GM20000 (cell line): ENCODE results near the gene NCF2.

Experiments used
- DNase-seq: peaks from one replicate; pipeline ENCODE4 v3.0.0; 2012; ENCODE audit warnings: low spot score
- CTCF ChIP-seq: IDR thresholded peaks from 2 replicates; pipeline ENCODE4 v1.5.1; 2012; ENCODE audit warnings: mild to moderate bottlenecking, control low read depth; ENCODE audit errors: extremely low read depth, missing control alignments

NCF2 gene

DNA sequence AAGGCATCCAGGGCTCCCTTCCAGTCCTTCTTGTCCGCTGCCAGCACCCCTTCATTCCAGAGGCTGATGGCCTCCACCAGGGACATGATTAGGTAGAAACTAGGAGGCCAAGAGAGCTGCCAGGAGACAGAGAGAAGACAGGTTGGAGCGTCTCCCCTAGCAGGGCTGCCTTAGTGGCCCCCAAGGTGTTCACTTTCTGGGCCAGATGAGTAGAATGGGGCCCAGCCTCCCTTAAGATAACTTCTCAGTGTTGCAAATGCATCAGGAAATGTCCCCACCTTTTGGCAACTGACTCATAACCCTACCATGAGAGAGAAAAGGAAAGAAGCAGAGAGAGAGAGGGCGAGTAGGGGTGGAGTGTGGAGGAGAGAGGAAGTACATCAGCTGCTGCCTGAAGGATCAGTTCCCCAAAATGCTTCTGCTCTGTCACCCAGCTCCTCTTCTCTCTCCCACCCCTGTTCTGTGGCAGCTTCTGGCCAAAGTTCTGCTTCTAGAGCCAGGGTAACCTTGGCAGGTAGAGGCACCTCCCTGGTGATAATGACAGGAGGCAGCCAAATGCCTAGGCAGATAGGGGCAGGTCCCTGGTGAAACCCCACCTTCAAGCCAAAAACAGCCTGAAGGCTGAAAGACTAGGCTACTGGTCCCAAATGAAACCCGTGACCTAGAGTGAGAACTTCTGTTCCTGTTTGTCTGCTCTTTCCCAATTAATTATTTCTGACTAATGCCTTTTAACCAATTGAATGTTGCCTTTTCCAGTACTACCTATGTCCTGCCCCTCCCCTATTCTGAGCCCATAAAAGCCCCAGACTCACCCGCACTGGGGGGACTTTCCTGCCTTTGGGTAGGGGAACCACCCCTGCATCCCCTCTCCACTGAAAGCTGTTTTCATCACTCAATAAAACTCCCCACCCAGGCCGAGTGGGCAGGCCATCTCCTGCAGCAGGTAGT, at the start of gene NCF2:
Gene NCF2 (minus strand): TSS at position 216 of the 948 bp plus-strand sequence. CDS start 130 bp downstream, at position 86.
- TF ChIP-seq CTCF = no peak
- peak; percentile 79 for DNase-seq

DNA sequence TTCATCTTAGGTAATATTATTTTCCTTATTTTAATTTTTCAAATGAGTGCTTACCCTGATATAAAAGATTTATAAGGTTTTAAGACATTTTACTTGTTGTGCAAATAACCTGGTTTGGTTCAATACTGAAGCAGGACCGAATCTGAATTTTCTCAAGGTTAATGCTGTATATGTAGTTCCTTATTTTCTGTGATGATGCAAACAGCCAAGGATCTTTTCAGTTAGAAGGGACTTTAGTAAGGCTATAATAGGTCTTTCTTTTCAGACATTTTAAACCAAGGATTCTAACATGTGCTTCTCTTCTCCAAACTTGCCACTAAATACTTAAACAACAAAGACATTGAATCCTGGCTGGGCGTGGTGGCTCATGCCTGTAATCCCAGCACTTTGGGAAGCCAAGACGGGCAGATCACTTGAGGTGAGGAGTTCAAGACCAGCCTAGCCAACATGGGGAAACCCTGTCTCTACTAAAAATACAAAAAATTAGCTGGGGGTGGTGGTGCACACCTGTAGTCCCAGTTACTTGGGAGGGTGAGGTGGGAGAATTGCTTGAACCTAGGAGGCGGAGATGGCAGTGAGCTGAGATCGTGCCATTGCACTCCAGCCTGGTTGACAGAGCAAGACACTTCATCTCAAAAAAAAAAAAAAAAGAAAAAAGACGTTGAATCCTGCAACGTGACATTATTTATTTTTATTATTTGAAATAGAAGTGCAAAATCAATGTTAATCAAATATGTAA, 48.6 kb upstream of the NCF2 start:
- no peak for TF ChIP-seq CTCF
- no peak for DNase-seq

GRCh38 chr1:183636783-183637182, 46.5 kb upstream of the NCF2 start:
- TF ChIP-seq CTCF = no peak
- no peak for DNase-seq

DNA sequence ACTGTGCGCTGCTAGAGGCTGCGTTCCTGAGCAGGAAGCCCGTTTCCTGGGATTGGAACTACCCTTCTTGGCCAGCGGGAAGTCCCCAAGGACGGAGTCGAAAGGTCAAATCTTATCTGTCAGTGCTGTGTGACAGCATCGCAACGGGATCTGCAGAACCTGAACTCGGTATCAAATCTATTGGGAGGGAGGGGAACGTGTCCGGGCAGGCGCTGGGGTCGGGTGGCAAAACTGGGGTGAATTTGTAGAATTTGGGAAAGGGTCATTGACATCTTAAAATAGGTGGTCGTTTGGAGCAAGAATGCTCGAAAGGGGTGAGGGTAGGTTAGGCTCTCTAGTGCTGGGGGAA, 46.0 kb upstream of the NCF2 start:
- DNase-seq = no peak
- no peak for TF ChIP-seq CTCF

GRCh38 chr1:183635606-183636333, 45.5 kb upstream of the NCF2 start, which contains the start of gene ARPC5:
Gene ARPC5, minus strand, starts transcription at chr1:183635783. Its CDS starts 124 bp downstream, at chr1:183635659.
- TF ChIP-seq CTCF = no peak
- peak; percentile 93 for DNase-seq

DNA sequence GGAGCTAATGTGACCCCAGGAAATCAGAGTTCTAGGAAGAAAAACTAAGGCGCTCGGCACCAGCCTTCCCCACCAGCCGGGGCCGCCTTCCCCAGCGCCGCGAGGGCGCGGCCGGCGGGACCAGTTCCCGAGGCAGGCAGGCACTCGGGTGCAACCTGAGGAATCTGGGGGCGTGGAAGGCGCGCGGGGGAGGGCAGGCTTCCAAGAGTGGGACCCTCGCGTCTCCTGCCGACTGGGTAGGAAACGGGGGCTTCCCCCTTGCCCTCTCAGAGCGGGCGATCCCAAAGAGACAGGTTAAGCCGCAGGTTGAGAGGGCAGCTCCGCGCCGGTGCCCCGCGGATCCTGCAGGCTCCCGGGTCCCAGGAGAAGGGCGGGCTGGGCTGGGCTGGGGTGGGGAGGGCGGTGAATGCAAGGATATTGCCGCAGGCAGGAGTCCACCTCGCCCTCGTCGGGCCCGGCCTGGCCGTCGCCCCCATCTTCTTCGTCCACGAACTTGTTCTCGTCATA, 44.9 kb upstream of the NCF2 start:
- TF ChIP-seq CTCF = no peak

More for the DNA sequence above, 44.9 kb upstream of the NCF2 start:
- no peak for DNase-seq
